GM19395 (cell line): ENCODE data around the gene SCYGR5.
"Not testable (repeated sequence)": the region's sequence is repeated elsewhere in the genome, so short reads cannot be mapped to it uniquely, and the experiment has no call there.

Source experiments
- ATAC-seq: cut with Tn5 transposase; IDR thresholded peaks from one replicate; pipeline ENCODE4 v1.9.1; 2021; ENCODE audit warnings: mild to moderate bottlenecking, moderate library complexity; ENCODE audit not compliant: unreplicated experiment

Gene SCYGR5, protein sequence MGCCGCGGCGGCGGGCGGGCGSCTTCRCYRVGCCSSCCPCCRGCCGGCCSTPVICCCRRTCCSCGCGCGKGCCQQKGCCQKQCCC

DNA sequence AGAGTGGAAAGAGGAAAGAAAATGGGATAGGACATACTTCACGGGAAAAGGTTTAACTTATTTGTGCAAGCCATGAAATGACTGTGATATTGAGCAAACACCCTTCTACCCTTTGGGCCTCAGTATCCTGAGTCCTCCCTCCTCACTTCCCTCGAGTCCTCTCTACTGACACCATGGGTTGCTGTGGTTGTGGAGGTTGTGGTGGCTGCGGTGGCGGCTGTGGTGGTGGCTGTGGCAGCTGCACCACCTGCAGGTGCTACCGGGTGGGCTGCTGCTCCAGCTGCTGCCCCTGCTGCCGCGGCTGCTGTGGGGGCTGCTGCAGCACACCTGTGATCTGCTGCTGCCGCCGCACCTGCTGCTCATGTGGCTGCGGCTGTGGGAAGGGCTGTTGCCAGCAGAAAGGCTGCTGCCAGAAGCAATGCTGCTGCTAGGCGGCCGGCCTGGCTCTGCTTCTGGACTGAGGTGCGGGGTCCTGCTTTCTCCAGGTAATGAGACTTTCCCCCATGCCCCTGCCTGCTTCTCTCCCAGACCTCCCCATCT lies at the start of gene SCYGR5:
SCYGR5 (plus strand) TSS at position 174 of the 540 bp plus-strand sequence; CDS start at position 174, 0 bp downstream.
- not testable (repeated sequence) for ATAC-seq

DNA sequence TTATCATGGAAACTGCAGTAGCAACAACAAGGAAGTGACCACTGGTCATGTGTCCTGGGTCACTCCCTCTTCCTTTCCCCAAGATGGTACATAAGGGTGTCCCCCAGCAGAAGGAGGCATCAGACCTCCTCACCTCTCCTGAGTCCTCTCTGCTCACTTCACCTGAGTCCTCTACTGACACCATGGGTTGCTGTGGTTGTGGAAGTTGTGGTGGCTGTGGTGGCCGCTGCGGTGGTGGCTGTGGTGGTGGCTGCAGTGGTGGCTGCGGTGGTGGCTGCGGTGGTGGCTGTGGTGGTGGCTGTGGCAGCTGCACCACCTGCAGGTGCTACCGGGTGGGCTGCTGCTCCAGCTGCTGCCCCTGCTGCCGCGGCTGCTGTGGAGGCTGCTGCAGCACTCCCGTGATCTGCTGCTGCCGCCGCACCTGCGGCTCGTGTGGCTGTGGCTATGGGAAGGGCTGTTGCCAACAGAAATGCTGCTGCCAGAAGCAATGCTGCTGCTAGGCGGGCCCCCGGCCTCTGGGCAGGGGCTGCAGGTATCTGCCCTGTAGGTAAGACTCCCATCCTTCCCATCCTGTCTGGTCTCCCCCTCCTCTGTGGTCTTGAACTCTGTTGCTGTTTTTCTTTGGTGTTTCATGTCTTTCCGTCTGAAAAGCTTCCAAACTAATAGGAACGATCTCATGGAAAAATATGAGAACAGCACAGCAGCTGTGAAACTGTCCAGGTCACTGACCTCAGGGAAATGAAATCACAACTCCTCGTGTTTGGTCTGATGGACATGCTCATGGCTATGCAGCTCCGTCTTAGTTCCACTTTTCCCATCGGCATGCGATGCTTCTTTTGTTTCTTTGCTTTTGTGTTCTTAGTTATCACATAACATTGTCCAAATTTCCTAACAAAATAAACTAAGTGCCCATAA lies 49.0 kb upstream of the SCYGR5 start, which contains the start of gene SCYGR4:
SCYGR4 (plus strand) TSS at position 183 of the 915 bp plus-strand sequence; CDS start at position 183, 0 bp downstream.
- ATAC-seq = no peak

DNA sequence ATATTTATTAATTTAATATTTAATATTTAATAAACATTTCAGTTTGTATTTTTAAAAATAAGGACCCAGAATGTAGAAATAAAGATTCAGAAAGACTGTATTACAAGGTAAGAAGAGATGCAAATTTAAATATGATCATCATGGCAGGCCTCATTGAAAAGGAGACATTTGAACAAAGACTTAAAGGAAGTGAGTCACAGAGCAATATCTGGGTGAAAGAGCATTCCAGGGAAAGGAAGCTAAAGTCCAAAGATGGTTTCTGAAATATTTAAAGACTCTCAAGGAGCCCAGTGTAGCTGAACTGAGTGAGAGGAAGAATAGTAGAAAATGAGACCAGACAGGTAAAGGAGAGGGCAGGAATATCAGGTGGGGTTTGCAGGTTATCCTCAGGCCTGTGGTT lies 43.4 kb upstream of the SCYGR5 start:
- ATAC-seq = no peak

DNA sequence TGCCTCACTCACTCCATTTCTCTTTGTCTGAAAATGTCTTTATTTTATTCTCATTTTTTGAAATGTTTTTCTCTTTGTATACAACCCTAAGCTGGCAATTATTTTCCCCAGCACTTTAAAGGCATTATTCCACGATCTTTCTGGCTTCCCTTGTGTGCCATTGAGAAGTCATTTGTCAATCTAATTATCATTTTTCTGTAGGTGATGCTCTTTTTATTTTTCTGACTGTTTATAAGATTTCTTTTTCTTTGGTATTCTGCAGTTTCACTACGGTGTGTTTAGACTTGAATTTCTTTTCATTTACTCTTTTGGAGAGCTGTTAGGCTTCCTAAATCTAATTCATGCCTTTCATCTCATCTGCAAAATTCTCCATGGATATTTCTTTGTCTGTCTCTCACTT lies 41.2 kb upstream of the SCYGR5 start:
- ATAC-seq = no peak

DNA sequence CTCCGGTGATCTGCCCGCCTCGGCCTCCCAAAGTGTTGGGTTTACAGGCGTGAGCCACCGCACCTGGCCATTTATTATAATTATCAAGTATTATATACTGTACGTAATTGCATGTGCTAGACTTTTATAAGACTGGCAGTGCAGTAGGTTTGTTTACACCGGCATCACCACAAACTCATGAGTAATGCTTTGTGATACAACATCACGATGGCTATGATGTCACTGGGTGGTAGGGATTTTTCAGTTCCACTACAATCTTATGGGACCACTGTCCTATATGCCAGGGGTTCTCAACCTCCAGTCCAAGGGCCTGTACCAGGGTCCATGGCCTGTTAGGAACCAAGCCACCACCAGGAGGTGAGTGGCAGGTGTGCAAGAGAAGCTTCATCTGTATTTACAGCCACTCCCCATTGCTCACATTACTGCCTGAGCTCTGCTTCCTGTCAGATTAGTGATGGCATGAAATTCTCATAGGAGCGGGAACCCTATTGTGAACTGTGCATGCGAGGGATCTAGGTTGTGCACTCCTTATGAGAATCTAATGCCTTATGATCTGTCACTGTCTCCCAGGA lies 39.9 kb upstream of the SCYGR5 start:
- ATAC-seq = no peak

DNA sequence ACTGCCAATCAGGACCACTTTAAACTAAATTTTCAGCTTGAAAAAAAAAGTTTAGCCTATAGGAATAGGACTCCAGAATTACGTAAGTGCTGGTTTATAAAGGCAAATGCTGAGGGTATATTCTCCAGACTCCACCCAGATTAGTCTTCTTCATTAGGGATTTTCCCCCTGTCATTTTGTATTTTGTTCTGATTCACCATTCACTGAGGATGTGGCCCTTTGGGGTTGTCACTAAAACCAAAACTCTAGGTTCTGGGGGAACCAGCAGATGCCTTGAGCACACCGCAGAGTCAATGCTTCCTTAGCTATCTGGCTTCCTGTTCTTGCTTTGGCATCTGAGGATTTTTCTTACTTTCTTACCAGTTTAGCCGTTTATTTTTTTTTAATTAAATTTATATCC lies 38.8 kb upstream of the SCYGR5 start:
- peak; percentile 99 for ATAC-seq

DNA sequence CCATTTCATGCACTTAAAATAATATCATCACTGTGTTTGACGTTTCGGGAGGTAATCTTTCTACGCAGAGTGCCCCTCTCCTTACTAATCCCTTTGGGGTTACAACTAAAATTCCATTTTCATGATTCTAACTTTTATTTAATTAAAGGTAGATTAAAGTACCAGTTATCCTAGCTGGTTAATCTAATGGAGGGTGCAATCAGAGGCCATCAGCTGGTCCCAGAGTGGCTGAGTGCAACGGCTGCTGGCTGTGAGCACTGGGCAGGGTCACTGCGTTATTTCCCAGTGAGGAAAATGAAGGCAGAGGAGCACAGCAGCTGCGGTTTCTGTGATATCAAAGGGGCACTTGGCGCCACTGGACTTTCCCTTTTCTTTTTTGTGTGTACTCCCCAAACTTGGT lies 37.2 kb upstream of the SCYGR5 start:
- no peak for ATAC-seq

DNA sequence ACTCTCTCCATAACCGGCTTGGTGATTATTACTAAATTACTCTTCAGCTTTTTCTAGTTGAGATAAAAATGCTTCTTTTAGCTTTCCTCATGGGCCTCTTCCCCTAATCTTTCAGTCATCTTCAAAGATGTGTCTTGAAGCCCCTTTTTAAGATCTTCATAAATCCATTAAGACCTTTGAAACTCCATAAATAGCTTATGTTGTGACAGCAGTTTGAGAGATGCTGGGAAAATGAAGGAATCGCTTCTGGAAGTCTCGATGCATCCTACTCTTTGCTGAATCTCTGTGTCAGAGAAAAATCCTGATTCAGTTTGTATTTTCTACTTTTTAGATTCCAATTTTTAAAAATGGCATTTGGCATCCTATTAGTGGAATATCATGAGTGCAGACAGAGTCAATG lies 36.3 kb upstream of the SCYGR5 start:
- no peak for ATAC-seq

DNA sequence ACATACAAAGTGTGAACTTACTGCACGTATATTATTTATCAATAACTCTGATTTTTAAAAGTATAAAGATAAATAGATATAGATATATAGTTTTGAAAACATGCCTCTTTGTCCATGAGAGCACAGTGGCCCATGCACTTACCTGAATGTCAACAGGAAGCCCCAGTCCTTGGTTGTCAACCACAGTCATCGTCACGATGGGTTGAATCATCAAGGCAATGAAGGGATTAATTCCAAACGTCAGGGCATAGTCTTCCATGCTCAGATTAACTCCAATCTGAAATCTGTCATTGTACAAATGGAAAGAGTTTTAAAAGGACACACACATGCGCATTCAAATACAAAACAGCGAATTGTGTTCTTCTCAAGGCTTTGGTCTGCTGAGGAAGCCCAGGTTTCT lies 33.8 kb upstream of the SCYGR5 start:
- no peak for ATAC-seq

DNA sequence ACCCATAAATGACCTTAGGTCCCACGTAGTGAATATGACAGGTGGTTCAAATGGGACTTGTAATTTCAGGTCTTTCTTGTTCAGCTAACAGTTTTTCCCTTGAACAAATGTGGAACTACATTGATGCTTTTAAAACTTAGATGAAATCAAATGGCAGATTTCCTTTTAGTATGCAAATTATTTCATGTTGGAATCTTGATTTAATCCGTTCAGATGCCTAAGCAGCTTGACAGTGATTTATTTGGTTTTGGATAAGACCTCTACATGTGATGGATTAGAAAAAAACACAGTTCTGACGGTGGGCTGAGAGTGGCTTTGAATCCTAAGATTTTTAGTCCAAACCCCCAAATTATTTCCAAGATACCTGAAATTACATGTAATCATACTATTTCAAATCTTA lies 32.4 kb upstream of the SCYGR5 start:
- ATAC-seq = no peak

DNA sequence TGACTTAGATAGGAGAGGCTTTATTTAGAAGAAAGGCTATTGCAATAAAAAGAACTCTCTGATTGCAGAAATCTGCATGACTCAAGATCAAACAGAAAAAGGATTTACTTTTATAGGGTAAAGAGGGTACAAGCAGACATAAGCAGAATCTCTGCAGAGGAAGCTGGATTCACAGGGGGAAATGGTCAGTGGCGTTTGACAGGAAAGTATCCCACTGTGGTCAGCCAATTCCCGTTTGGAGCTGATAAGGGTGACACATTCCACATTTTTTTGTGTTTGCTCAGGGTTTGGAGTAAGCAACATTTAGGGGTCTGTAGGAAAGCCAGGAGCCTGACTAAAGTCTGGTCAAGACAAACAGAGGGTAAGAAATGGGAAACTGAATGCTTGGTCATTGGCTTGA lies 23.9 kb upstream of the SCYGR5 start:
- ATAC-seq = no peak

DNA sequence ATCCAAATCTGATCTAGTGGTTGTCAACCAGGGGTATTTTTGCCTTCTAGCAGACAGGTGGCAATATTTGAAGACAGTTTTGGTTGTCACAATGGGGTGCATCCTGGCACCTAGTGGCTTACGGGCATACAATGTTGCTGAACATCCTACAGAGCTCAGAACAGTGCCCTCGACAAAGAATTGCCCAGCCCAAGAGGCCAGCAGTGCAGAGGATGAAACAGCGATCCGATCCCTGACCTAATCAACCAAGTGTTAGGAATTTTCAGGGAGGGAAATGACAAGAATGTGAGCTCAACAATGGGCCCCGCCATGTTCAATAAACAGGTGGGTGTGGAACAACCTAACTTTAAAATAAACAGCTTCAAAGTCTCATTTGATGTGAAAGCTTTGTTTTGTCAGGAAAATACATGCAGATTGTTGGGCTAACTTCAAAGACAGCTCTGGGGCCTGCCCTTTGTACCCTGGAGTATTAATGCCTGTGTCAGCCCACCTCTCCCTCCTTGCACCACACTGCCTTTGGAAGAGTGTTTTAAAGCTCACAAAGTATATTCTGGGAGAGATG lies 22.5 kb upstream of the SCYGR5 start:
- ATAC-seq = no peak

DNA sequence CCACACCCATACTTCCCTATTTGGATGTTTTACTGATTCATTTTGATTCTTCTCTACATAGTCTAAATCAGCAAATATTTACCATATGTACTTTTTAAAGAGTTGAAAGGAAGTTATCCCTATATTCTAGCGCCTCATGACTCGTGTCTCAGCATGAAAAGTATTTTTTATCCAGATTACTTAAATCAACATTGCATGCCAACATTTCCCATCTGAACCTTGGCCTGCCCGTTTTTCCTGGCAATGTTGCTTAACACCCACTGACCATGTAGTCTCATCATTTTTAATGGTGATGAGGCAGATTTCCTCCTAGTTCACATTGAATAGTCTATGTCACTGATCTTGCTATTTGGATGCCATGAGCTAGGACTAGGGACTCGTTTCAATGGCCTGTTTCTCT lies 13.2 kb upstream of the SCYGR5 start:
- ATAC-seq = no peak

DNA sequence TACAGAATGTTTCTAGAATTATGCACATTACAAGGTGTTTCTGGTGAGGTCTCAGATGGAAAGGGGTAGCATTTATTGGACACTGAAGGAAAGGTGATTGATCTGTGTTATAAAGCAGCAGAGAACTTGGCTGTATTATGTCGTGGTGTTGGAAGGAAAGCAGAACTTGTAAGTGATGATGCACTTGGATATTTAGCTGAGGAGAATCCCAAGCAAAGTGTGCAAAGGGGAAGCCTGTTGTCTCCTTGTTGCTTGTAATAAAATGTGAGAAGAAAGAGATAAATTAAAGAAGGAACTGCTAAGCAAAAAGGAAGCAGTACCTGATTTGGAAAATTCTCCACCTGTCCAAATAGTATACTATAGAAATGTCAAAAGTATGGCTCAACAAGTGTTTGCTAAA lies 12.2 kb upstream of the SCYGR5 start:
- ATAC-seq = no peak

DNA sequence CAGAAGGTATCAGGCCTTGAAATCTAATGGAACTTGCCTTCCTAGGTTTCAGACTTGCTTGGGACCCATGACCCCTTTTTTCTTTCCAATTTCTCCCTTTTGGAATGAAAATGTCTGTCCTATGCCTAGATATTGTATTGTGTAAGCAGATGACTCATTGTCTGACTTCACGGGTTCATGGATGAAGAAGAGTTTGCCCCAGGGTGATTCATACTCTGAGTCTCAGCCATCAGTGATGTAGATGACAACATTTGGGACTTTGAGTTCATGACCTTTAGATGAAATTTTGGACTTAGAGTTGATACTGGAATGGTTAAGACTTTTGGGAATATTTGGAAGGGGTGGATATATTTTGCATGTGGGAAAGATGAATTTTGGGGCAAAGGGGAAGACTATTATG lies 11.2 kb upstream of the SCYGR5 start:
- no peak for ATAC-seq

DNA sequence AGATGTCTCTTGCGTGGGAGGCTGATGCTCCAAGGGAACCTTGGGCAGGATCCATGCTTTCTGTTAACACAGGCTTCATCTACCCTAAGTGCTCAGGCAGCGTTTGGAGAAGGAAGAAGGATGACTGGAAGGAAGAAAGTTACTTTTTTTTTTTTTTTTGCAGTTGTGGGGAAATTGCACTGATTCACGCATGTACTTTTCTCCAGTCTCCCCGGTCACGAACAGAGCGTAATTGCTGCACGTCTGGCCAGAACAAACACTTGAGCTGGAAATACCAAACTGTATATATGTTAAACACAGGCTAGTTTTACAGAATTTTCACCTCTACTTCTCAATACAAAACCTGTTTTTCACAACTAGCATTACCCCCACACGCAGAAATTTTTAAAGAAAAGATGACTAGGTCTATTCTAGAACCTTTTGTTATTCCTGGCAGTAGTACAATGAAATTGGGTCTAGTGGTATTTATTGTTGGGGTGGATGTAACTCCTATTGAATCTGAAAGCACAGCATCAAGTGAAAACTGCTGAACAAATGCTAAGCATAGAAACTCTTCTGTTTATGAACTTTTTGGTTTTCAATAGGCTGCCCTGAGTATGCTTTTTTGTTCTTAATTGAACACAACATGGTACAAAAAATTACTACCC lies 9.3 kb upstream of the SCYGR5 start:
- ATAC-seq = no peak

DNA sequence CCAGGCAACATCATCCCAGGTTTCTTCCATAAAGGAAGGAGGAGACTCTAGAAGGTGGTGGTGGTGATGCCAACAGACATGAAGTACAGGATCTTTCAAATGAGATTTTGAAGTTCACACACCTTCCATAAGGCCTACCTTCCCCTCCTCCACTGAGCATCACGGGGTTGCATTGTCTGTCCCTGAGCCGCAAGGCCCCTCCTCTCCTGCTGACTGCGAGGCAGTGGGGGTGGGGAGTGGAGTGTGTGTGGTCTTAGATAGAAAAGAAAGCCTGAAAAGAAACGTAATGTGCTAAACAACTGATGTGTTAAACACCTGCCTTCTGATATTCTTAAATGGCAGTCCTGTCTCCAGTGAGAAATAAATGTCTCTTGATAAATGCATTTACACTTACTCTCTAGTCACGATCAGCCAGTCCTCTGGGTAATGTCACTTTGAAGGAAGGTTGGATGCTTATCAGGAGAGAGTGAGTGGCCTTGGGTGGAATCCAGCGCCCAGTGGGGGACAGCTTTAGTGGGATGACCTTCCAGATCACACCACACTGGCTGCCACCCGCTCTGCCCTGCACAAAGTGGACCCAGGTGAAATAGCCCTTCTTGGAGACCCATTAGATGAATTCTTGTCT lies 5.5 kb upstream of the SCYGR5 start:
- no peak for ATAC-seq

DNA sequence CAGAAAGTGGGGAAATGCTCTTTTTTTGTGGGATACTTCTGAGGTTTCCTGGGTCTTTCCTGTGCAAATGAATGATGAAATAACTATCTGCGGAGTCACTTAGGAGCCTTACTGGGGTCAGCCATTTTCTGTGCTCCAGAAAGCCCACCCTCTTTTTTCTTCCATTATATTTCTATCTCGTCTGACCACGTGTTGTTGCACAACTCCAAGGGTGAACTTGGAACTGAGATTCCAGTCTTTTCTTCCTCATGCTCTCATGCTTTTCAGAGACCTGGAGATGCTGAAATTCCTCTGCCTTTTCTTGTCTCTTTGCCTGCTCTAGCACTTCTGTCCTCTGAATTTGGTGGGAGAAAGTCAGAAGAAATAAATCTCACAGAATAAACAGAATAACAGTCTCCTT lies 4.8 kb upstream of the SCYGR5 start:
- ATAC-seq = no peak

DNA sequence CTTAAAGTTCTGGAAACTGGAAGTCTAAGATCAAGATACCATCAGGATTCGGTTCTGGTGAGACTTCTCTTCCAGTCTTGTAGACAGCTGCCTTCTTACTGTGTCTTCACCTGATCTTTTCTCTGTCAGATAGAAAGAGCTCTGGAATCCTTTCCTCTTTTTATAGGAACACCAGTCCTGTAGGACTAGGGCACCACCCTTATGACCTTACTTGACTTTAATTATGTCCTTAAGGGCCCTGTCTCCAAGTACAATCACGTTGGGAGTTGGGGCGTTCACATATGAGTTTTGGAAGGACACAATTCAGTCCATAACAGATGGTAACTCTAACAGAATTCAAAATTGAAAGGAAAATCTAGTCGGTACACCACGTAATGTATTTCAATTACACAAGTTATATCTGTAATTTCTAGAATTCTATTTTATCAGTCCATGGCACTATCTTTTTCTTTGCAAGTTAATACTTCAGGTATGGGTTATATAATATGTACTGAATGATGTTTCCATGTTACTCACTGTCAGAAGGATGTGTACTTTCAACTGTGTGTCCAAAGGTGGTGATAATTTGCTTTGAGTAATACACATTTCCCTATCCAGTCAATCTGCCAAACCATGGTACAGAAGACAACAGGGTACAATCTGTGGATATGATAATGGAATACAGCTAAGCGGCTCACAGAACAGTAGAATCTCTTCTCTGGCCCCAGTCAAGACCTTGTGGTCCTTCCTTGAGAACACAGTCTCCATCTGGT lies 1.2 kb upstream of the SCYGR5 start:
- ATAC-seq = no peak
